ENCODE results near the gene CLEC9A.

DNA sequence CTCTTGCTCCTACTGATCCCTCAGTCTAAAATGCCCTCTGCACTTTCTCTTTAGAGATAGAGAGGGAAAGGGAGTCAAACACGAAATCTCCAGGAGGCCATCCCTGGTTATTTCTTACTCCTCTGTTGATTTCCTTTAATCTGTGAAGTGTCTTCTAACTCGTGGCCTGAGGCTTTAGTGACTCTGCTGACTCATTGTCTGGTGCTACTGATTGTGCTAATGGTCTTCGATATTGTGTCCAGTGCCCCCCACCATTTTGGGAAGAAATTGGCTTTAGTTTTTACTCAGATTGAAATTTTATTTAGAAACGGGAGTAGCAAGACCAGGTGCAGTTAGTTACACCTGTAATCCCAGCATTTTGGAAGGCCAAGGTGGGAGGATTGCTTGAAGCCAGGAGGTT lies 839 bp downstream of the CLEC9A start:
- TF ChIP-seq EZH2 (IDR thresholded peaks at IDR 0.05; ENCODE audit: insufficient read depth, poor library complexity, severe bottlenecking) (no peak), EZH2phosphoT487 (IDR thresholded peaks at IDR 0.05; ENCODE audit: insufficient read depth, low read depth) (no peak)

Measured in GM23248 (cell line).